Vagina (tissue), 2 donors: ENCODE data around the gene CALML5.

Experiments
- POLR2A ChIP-seq, 2 donors: fragments of 450-650 bp; IDR thresholded peaks; one replicate each; pipeline ENCODE4 v1.6.1; 2017; ENCODE audit warnings: antibody characterized with exemption in 2 of 2, mild to moderate bottlenecking in 2 of 2, moderate library complexity in 2 of 2
- TF ChIP-seq, protein P1 (sequence below), 3 experiments: fragments of 450-650 bp in 2 of 3; fragments of 200-600 bp in 1 of 3; sonication (generic) in 1 of 3; IDR thresholded peaks; one replicate each; pipeline ENCODE4 v1.5.1; 2017 to 2019; ENCODE audit warnings: antibody characterized with exemption in 3 of 3, mild to moderate bottlenecking in 2 of 3, moderate library complexity in 2 of 3

- TF ChIP-seq, protein P1, sequence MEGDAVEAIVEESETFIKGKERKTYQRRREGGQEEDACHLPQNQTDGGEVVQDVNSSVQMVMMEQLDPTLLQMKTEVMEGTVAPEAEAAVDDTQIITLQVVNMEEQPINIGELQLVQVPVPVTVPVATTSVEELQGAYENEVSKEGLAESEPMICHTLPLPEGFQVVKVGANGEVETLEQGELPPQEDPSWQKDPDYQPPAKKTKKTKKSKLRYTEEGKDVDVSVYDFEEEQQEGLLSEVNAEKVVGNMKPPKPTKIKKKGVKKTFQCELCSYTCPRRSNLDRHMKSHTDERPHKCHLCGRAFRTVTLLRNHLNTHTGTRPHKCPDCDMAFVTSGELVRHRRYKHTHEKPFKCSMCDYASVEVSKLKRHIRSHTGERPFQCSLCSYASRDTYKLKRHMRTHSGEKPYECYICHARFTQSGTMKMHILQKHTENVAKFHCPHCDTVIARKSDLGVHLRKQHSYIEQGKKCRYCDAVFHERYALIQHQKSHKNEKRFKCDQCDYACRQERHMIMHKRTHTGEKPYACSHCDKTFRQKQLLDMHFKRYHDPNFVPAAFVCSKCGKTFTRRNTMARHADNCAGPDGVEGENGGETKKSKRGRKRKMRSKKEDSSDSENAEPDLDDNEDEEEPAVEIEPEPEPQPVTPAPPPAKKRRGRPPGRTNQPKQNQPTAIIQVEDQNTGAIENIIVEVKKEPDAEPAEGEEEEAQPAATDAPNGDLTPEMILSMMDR (IDR thresholded peaks at IDR 0.05), result no peak
- TF ChIP-seq POLR2A (IDR thresholded peaks at IDR 0.05), result no peak
Observed at GRCh38 chr10:5468262-5469106, 30.9 kb downstream of the CALML5 start.
